LHCN-M2 (cell line): ENCODE data around the gene MEGF6. TPM values are rescaled to one million over a fixed set of nuclear protein-coding genes. Genes with fewer than 3 reads are reported as not detected.

Source experiments
- DNase-seq: peaks from one replicate; pipeline ENCODE4 v3.0.0-alpha.2; 2012; ENCODE audit warnings: low read depth
- total RNA-seq: library from RNA; depleted of rRNA; stranded (reverse); fragments of >200 nt; gene quantifications from 2 replicates; pipeline ENCODE4 v1.2.3, GENCODE V29; 2014

The MEGF6 gene
- total RNA-seq, 1 experiment from 2014 or later: 0.11 TPM

- DNase-seq: no peak
These were observed 56.0 kb downstream of the MEGF6 start for GRCh38 chr1:3555131-3555920.

GRCh38 chr1:3553940-3554223 is 57.4 kb downstream of the MEGF6 start:
- DNase-seq: no peak

GRCh38 chr1:3553166-3553939 is 58.0 kb downstream of the MEGF6 start:
- DNase-seq: no peak

GRCh38 chr1:3552751-3553150 is 58.6 kb downstream of the MEGF6 start:
- DNase-seq: no peak

GRCh38 chr1:3552176-3552575 is 59.1 kb downstream of the MEGF6 start:
- DNase-seq: no peak

- no peak for DNase-seq
These were observed 59.6 kb downstream of the MEGF6 start for GRCh38 chr1:3551711-3552110.

GRCh38 chr1:3551290-3551678 is 60.0 kb downstream of the MEGF6 start:
- DNase-seq: no peak

GRCh38 chr1:3550511-3551289 is 60.6 kb downstream of the MEGF6 start:
- DNase-seq: no peak

- DNase-seq: no peak
These were observed 62.4 kb downstream of the MEGF6 start for GRCh38 chr1:3548895-3549294.

GRCh38 chr1:3548156-3548893 is 63.0 kb downstream of the MEGF6 start:
- peak; percentile 23 for DNase-seq

- no peak for DNase-seq
These were observed 64.0 kb downstream of the MEGF6 start for GRCh38 chr1:3547055-3548005.

GRCh38 chr1:3546048-3546384 is 65.3 kb downstream of the MEGF6 start:
- no peak for DNase-seq

- peak; percentile 7 for DNase-seq
These were observed 65.8 kb downstream of the MEGF6 start for GRCh38 chr1:3545363-3546047.

GRCh38 chr1:3544040-3544977 is 67.0 kb downstream of the MEGF6 start:
- DNase-seq: no peak

- DNase-seq: peak; percentile 62
These were observed 68.0 kb downstream of the MEGF6 start for GRCh38 chr1:3543076-3544039.

- no peak for DNase-seq
These were observed 68.6 kb downstream of the MEGF6 start for GRCh38 chr1:3542676-3543075.

GRCh38 chr1:3541936-3542335 is 69.4 kb downstream of the MEGF6 start:
- no peak for DNase-seq

GRCh38 chr1:3541465-3541864 is 69.8 kb downstream of the MEGF6 start:
- DNase-seq: no peak
